DOHH2 (cell line): ENCODE results near the gene SLC1A4.

Source experiments
- H3F3A ChIP-seq: fragments of 200-600 bp; sonication (generic), shearing (Covaris generic); 2 replicates; pipeline ENCODE4 v1.6.0; 2016; ENCODE audit warnings: antibody characterized with exemption, mild to moderate bottlenecking; ENCODE audit not compliant: control insufficient read depth, insufficient read depth
- H3K27ac ChIP-seq: fragments of 200-600 bp; sonication (generic); 2 replicates; pipeline ENCODE4 v1.5.1; 2014; ENCODE audit warnings: low read depth, mild to moderate bottlenecking, low read length, moderate library complexity
- H3K27me3 ChIP-seq: fragments of 200-600 bp; sonication (generic); 2 replicates; pipeline ENCODE4 v1.6.1; 2014; ENCODE audit warnings: mild to moderate bottlenecking, low read length, mixed read lengths; ENCODE audit not compliant: control insufficient read depth
- H3K36me3 ChIP-seq: fragments of 200-600 bp; sonication (generic); 2 replicates; pipeline ENCODE4 v1.6.1; 2014; ENCODE audit warnings: mild to moderate bottlenecking, low read length, moderate library complexity, mixed read lengths; ENCODE audit not compliant: control insufficient read depth
- H3K4me1 ChIP-seq: fragments of 200-600 bp; sonication (generic); 2 replicates; pipeline ENCODE4 v1.6.1; 2014; ENCODE audit warnings: mild to moderate bottlenecking, low read length, mixed read lengths; ENCODE audit not compliant: control insufficient read depth
- H3K4me2 ChIP-seq: fragments of 200-600 bp; sonication (generic); 2 replicates; pipeline ENCODE4 v1.6.0; 2014; ENCODE audit warnings: mild to moderate bottlenecking, low read length, moderate library complexity
- H3K4me3 ChIP-seq: fragments of 200-600 bp; sonication (generic); 2 replicates; pipeline ENCODE4 v1.5.1; 2014; ENCODE audit warnings: mild to moderate bottlenecking, low read length, mixed read lengths
- H3K79me2 ChIP-seq: fragments of 200-600 bp; sonication (generic); 2 replicates; pipeline ENCODE4 v1.6.1; 2014; ENCODE audit warnings: mild to moderate bottlenecking, low read length, mixed read lengths; ENCODE audit not compliant: control insufficient read depth
- H3K9me2 ChIP-seq: fragments of 200-600 bp; sonication (generic); replicated peaks from 2 replicates; pipeline ENCODE4 v1.6.1; 2014; ENCODE audit warnings: mild to moderate bottlenecking, low read length, mixed read lengths; ENCODE audit not compliant: control insufficient read depth
- H3K9me3 ChIP-seq: fragments of 200-600 bp; sonication (generic); 2 replicates; pipeline ENCODE4 v1.6.1; 2014; ENCODE audit warnings: antibody characterized with exemption, low read length, mixed read lengths; ENCODE audit not compliant: control insufficient read depth, insufficient read depth
- H4K20me1 ChIP-seq: fragments of 200-600 bp; sonication (generic); 2 replicates; pipeline ENCODE4 v1.6.0; 2014; ENCODE audit warnings: low read depth, mild to moderate bottlenecking, antibody characterized with exemption, low read length, moderate library complexity; ENCODE audit not compliant: control insufficient read depth, insufficient read depth
- CTCF ChIP-seq: fragments of 200-600 bp; sonication (generic); IDR thresholded peaks from one replicate; pipeline ENCODE4 v1.5.1; 2014; ENCODE audit warnings: antibody characterized with exemption, mild to moderate bottlenecking, low read depth, low read length; ENCODE audit not compliant: poor library complexity, severe bottlenecking
- EZH2phosphoT487 ChIP-seq: fragments of 200-600 bp; sonication (generic); IDR thresholded peaks from 2 replicates; pipeline ENCODE4 v1.6.1; 2017; ENCODE audit warnings: borderline replicate concordance, mild to moderate bottlenecking, antibody characterized with exemption, low read length, moderate library complexity, mixed read lengths

SLC1A4 gene

GRCh38 chr2:65053199-65053598 lies 64.0 kb downstream of the SLC1A4 start:
- Histone ChIP-seq H4K20me1 (no peaks in the 10 kb centered on the region), H3K4me2 (peak overlapping the region; percentile 17; the same call in 1 of the 2 replicates), H3K4me1 (peaks cover 50% of the 10 kb centered on the region), H3F3A (no peaks in the 10 kb centered on the region), H3K4me3 (no peak overlapping the region), H3K27ac (no peak overlapping the region), H3K36me3 (peaks cover 3% of the 10 kb centered on the region), H3K79me2 (peaks cover 17% of the 10 kb centered on the region), H3K9me3 (0 out of 2 replicates have a peak, but pooled peaks cover 4% of the 10 kb centered on the region), H3K27me3 (no peaks in the 10 kb centered on the region), H3K9me2 (no peaks in the 10 kb centered on the region)
- no peak for TF ChIP-seq EZH2phosphoT487
- no peak for TF ChIP-seq CTCF

GRCh38 chr2:65054749-65055421 lies 65.7 kb downstream of the SLC1A4 start:
- H3K27me3 ChIP-seq, result no peaks in the 10 kb centered on the region
- peaks cover 26% of the 10 kb centered on the region for H3K79me2 ChIP-seq
- H3K9me2 ChIP-seq, result no peaks in the 10 kb centered on the region
- no peak overlapping the region for H3K27ac ChIP-seq
- peak overlapping the region; percentile 91 for H3K4me3 ChIP-seq
- TF ChIP-seq EZH2phosphoT487, result no peak
- TF ChIP-seq CTCF, result no peak
- 0 out of 2 replicates have a peak, but pooled peaks cover 4% of the 10 kb centered on the region for H3K9me3 ChIP-seq
- H3K36me3 ChIP-seq, result peaks cover 3% of the 10 kb centered on the region
- H3F3A ChIP-seq, result no peaks in the 10 kb centered on the region
- no peaks in the 10 kb centered on the region for H4K20me1 ChIP-seq
- peak overlapping the region; percentile 75 for H3K4me2 ChIP-seq
- H3K4me1 ChIP-seq, result peaks cover 53% of the 10 kb centered on the region

DNA sequence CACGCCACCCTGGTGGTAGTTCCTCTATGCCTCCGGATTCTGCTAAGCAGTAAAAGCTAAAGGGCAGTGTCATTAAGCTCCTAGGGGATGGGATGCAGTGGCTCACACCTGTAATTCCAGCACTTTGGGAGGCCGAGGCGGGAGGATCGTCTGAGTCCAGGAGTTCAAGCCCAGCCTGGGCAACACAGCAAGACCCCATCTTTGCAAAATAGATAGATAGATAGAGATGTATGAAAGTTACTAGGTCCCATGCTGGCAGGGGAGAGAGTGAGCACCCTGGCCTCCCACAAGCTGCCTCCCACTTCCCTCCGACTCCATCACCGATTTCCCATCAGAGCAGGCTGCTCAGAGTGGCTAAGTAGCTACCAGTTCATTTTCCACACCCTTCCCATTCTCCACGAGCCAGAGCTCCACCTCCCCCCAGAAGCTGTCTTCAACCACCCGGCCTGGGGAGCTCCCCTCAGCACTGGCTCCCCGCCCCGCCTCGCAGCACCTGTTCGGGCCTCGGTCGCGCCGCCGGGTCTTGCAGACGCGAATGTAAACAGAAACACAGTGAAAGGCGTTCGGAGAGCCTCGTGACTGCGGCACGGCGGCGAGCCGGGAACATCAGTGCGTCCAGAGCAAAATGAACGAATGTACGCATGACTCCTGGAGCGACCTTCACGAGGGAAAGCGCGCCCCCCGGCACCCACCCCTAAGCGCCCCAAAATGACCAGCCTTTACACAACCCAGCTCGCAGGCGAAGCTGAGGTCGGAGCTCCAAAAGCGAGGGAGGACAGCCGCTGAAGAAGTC lies 66.4 kb downstream of the SLC1A4 start:
- 0 out of 2 replicates have a peak, but pooled peaks cover 4% of the 10 kb centered on the region for H3K9me3 ChIP-seq
- H3K36me3 ChIP-seq, result peaks cover 3% of the 10 kb centered on the region
- H3K79me2 ChIP-seq, result peaks cover 27% of the 10 kb centered on the region
- H3F3A ChIP-seq, result no peaks in the 10 kb centered on the region
- H3K27me3 ChIP-seq, result no peaks in the 10 kb centered on the region
- no peaks in the 10 kb centered on the region for H3K9me2 ChIP-seq
- no peak overlapping the region for H3K27ac ChIP-seq
- peaks cover 53% of the 10 kb centered on the region for H3K4me1 ChIP-seq
- TF ChIP-seq EZH2phosphoT487, result no peak
- no peak for TF ChIP-seq CTCF
- H3K4me2 ChIP-seq, result peak overlapping the region; percentile 75
- H3K4me3 ChIP-seq, result peak overlapping the region; percentile 91
- no peaks in the 10 kb centered on the region for H4K20me1 ChIP-seq
